MV-4-11 (cell line): ENCODE measurements around the gene NEDD4L.

Experiments used
- DNase-seq: peaks from one replicate; lab custom pipeline; 2025; lab: John Stamatoyannopoulos, UW

Gene NEDD4L

GRCh38 chr18:58052960-58053359 is 8.9 kb downstream of the NEDD4L start:
- DNase-seq, result no peak

- DNase-seq, result no peak
These were observed 10.2 kb downstream of the NEDD4L start for GRCh38 chr18:58054041-58054781.

DNA sequence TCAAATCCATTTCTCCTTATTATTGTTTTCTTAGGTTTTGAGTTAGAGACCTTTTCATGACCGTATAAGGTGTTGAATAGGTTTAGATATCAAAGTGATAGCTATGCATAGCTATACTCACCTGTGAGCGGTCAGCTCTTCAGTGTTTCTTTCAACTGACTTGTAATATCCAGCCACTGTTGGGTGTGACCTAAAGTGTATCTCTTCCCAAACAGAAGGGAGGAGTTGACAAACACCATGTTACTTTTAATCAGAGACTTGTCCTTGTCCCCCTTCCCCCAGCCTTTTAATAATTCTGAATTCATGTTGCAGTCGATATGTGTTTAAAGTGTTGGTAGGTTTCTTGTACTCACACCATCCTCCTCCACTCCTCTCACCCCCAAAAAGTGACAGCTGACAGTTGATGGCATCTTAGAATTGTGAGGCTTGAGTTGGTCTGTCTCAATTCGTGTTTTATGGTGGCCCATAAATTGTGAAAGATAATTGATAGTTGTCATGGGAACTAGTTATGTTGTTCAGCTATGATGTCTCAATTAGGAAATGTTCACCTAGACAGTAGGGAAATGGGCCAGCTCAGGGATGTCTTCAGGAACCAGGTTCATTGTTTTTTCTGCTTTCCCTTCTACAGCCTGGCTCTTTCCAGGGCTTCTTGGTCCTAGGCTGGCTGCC is 12.0 kb downstream of the NEDD4L start:
- no peak for DNase-seq

DNA sequence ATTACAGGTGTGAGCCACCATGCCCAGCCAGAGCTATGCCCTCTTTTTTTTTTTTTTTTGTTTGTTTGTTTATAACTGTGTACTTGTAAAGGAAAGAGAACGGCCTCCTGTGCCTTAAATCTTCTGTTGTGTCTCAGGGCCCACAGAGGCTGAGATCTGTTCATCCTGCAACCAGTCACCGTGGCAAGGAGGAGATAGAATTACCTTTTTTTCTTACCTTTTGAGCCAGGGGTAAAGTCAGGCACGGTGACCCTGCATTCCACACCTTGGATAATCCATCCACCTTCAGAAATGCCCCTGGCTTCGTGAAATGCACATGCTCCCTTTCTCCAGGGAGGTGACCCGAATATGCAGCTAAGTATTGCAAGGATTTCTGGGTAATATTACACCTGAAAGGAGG is 12.8 kb downstream of the NEDD4L start:
- no peak for DNase-seq

DNA sequence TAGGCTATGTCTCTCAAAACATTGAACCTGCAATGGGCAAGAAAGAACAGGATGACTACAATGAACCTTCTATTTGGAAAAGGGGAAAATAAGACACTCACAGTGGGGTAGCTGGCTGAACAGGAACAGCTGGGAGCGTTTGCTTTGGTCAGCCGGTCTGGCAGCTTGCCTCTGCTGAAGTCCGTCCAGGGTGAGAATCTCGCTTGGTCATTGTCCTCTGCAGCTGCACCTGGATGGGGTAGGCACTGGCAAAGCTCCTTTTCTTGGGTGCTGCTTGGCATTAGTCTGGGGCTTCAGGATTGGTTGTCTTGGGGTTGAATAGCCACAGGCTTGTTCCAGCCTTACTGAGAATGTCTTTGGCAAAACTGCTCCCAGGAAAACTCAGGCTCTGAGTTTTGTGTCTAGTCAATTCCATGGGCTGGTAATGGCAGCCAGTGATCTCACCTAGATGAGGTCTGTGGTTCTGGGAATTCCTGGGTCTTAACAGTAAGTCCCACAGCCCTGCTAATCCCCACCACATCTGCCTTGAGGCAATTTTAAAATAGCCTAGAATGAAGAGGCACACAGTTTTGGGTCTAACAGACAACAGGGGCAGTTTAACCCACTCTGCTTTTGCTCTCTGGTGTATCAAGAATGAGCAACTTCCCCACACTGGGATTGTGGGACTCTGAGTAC is 13.4 kb downstream of the NEDD4L start:
- DNase-seq, result no peak

DNA sequence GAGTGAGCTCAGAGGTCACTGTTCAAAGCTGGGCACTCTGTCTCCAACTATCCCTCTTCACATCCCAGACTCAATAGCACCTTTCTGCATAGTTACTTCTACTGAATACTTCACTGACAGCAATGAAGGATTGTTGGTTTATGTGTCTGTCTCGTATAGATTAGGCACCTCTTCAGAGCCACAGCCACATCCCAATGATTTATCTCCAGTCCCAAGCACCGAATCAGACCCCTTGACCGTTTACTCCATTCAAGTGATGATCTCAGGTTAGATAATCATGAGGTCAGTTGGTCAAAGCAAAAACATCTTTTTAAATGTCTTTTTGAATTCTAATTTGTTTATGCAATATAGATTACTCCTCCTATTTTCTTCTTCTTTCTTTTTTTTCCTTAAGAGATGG is 14.7 kb downstream of the NEDD4L start:
- DNase-seq, result no peak

DNA sequence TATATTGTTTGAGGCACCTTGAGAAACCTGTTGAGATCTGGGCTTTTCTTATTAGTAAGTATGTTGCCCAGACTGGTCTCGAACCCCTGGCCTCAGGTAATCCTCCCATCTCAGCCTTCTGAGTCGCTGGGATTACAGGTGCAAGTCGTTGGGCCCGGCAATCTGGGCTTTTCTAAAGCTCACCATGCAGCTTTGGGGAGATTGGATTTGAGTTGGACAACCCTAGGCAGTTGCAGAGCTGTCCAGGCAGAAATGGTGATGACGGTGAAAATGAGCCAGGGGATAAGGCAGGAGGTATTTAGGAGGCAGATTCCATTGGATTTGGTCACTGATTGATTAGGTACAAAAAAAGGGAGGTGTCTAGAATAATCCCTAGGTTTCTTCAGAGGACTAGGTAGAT is 16.2 kb downstream of the NEDD4L start:
- no peak for DNase-seq

GRCh38 chr18:58061349-58061748 is 17.3 kb downstream of the NEDD4L start:
- DNase-seq, result no peak

GRCh38 chr18:58064406-58064998 is 20.5 kb downstream of the NEDD4L start:
- no peak for DNase-seq

GRCh38 chr18:58065956-58066355 is 21.9 kb downstream of the NEDD4L start:
- DNase-seq, result no peak

- no peak for DNase-seq
These were observed 23.6 kb downstream of the NEDD4L start for GRCh38 chr18:58067601-58068000.

DNA sequence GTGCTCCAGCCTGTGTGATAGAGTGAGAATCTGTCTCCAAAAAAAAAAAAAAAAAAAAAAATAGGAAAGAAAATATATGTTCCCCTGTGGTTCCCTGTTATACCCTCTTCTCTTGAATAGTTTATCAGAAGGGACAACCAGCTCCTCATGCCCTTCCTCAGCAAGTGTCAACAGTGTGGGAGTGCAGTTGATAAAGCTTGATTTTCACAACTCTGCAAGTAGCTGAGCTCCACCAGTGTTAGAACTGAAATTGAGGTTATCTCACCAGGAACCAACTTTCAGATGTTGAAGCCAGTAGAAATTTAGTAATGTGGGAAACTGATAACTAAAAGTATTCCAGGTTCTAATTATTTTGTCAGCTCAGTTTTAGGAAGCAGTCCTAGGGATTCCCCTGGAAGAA is 25.1 kb downstream of the NEDD4L start:
- DNase-seq, result no peak

GRCh38 chr18:58069721-58070292 is 25.8 kb downstream of the NEDD4L start:
- no peak for DNase-seq

DNA sequence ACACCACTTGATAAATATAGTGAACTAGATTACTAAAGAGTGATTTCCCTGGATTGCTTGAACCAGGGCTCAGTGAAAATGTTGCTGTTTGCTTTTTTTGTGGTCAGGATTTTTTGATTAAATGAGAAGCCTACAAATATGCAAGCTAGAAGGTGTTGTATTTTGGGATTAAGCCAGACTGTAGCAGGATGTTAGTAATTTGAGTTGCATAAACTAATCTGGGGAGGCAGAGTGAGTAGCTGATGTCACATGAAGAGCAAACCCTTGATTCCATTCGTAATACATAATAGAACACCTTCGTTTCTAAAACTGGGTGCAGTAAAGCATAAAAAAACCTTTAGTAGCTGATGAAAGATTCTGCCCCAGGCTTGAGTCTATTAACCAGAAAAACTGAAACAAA is 32.0 kb downstream of the NEDD4L start:
- DNase-seq, result no peak

DNA sequence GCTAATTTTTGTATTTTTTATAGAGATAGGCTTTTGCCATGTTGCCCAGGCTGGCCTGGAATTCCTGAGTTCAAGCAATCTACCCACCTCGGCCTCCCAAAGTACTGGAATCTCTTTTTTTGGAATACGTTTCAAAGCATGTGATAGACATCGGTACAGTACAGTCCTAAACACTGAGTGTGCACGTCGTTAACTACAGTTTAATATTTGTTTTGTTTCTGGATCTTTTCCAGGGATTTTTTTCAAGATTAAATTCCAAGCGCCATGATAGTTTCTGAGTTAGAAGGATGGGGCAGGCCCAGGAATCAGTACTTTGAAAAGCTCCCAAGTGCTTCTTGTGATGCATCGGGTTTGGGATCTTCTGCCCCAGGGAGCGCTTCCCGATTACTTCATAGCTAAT is 33.3 kb downstream of the NEDD4L start:
- no peak for DNase-seq

DNA sequence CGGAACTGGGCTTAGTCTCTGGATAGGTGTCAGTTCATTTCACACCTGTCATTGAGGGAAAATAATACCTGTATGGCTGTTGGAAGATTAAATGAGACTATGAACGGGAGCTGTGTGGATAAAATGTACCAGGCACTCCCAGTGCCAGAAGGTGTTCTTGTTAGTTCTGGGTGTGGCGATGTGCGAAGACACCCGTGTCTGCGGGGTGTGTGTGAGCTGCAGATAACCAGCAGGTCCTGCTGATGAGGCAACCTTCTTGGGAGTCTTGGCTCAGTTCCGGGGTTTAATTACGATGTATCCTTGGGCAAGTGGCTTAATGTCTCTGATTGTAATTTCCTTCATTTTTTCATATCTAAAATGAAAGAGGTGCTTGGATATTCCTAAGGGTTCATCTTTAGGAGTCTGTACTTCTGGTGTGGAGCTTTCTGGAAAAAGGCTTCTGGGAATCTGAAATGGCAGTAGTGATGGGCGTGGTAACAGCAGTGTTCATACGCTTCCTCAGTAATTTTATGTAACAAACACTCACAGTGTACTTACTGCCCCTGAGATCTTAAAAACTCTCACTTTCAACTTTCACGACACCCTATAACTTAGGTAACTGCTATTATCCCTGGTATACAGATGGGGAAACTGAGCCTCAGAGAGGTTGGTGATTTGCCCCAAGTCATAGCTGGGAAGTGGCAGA is 35.0 kb downstream of the NEDD4L start:
- no peak for DNase-seq

DNA sequence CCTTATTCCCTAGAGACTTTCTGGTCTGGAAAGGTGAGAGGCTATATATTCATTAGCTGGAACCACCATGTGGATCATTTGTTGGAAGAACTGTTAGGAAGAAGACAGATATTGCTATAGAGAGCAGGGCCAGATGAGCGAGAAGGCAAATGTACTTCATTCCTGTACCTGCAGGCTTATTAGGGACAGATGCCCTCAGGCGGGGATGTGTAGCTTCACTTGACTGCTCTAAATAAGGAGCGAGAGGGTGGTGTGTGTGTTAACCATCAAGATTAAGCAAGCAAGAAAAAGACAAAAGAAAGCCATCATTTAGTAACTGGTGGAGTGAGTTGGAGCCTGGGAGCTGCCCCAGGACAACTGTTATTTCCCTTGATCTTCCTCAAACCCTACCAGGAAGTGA is 36.4 kb downstream of the NEDD4L start:
- no peak for DNase-seq

DNA sequence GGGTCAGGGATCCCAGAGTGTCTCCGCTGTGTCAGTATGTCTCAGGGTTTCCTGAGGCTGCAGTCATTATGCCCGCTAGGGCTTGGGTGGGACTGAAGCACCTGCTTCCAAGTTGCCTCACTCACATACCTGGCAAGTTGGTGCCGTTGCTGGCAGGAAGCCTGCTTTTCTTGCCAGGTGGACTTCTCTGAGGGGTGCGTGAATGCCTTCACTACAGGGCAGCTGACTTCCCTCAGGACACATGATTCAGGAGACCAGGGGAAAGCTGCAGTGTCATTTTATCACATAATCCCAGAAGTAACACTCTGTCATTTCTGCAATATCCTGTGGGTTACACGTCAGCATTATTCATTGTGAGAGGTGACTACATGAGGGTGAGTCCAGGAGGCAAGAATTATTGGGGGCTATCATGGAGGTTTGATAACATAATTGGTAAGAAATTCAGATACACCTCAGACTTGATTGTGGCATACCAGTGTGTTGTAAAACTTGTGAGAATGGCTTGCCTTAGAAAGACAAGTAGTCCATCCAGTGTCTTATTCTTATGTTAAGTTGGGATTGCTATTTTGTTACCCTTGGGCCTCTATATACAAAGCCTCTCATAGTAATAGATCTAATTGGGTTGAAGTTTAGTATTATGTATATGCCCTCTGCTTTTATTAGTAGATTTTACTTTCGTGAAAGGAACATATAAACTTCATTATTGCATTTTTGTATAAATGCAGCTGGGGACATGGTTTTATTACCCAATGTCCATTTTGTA is 44.1 kb downstream of the NEDD4L start:
- DNase-seq, result no peak

- DNase-seq, result no peak
These were observed 44.7 kb downstream of the NEDD4L start for GRCh38 chr18:58088691-58089065.

DNA sequence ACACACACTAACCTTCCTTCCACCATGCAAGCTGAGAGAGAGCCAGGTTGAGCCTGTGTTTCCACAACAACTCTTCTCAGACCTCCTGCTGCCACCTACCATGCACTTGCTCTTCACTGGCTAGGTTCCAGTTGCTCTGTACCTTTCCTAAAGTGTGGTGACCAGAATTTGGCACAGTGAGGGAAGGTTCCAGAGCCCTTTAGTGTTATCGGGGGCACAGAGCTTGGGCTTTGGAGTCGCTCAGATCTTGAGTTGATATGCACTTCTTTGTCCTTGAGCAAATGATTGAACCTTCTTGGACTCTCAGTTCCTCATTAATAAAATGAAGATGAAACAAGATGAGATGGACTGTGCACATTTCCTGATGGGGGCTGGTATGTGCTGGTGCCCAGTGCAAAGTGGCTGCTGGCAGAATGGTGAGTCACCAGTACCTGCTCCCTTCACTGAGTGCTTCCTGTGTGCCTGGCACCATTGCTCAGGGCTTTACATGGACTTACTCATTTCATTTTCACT is 47.1 kb downstream of the NEDD4L start:
- peak; percentile 13 for DNase-seq

DNA sequence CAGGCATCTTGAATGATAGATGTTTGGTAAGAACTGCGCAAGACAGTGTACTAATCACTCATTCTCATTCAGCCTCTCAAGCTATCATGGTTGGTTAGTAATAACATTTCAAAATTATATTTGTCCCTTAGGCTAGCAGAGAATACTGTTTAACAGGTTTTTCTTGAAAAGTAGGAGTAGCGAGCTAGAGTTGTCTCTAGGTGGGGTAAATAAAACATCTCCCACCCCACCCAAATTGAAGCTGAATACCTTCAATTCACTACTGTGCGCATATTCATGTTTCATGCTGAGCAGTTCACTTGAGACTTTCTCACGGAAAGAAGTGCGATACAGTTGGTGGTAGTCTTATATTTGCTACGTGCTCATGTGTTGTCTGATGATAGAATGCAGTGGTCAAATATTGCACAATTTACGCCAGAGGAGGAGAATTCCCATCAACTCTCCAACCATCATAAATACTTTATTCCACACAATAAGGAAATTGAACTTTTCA is 49.3 kb downstream of the NEDD4L start:
- DNase-seq, result no peak
